HepG2 (cell line): ENCODE results near the gene GHRH. TPM values are rescaled to one million over a fixed set of nuclear protein-coding genes. Genes with fewer than 3 reads are reported as not detected.

Source experiments
- ESRRA ChIP-seq: sonication (generic); formaldehyde crosslinking; IDR thresholded peaks from 2 replicates; pipeline ENCODE4 v1.5.1; 2020; ENCODE audit warnings: mild to moderate bottlenecking, low read depth, missing genetic modification reagents
- KLF6 ChIP-seq: IDR thresholded peaks from 2 replicates; pipeline ENCODE4 v1.8.0; 2016; ENCODE audit warnings: missing biosample characterization, missing genetic modification reagents
- PRDM4 ChIP-seq: sonication (generic); formaldehyde crosslinking; IDR thresholded peaks from 2 replicates; pipeline ENCODE4 v1.9.0; 2021; ENCODE audit warnings: missing genetic modification reagents, borderline replicate concordance
- ZBTB10 ChIP-seq: sonication (generic); formaldehyde crosslinking; IDR thresholded peaks from 2 replicates; pipeline ENCODE4 v1.4.0; 2020; ENCODE audit warnings: missing genetic modification reagents, borderline replicate concordance
- ZNF761 ChIP-seq: sonication (generic); formaldehyde crosslinking; conservative IDR thresholded peaks from 2 replicates; pipeline ENCODE4 v1.4.0; 2020; ENCODE audit warnings: mild to moderate bottlenecking, missing genetic modification reagents
- polyA plus RNA-seq, 8 experiments: library from polyadenylated mRNA; depleted of rRNA in 3 of 8; stranded (reverse) in 7 of 8; unstranded in 1 of 8; fragments of >200 nt; fragmentation: Illumina TruSeq in 4 of 8; extraction: Trizol in 4 of 8; gene quantifications; 2 replicates each; pipeline versions ENCODE4 v1.2.1 to v1.2.3, GENCODE V29; 2011 to 2016; ENCODE audit warnings: low read depth in 4 of 8, missing spikeins in 1 of 8, mixed read lengths in 1 of 8; ENCODE audit not compliant: insufficient read depth in 1 of 8
- total RNA-seq, 5 experiments: library from RNA; depleted of rRNA; stranded (reverse); fragments of >200 nt; fragmentation: Illumina TruSeq; extraction: Trizol; gene quantifications; 2 replicates each; pipeline ENCODE4 v1.2.3, GENCODE V29; 2016; ENCODE audit warnings: low read depth in 1 of 5
- TF ChIP-seq, protein P1 (sequence below), 2 experiments: fragments of 450-650 bp in 1 of 2; sonication (generic) in 1 of 2; formaldehyde crosslinking in 1 of 2; IDR thresholded peaks; 2 replicates each; pipeline versions ENCODE4 v1.6.1 to v1.8.0; 2016 to 2022; ENCODE audit warnings: antibody characterized with exemption in 1 of 2, mild to moderate bottlenecking in 1 of 2, missing genetic modification reagents in 1 of 2
- TF ChIP-seq, protein P2 (sequence below): sonication (generic); formaldehyde crosslinking; IDR thresholded peaks from 2 replicates; pipeline ENCODE4 v1.4.0; 2020; ENCODE audit warnings: missing genetic modification reagents, borderline replicate concordance

Gene GHRH
- total and polyA plus RNA-seq, 2 of the 13 experiments (the other 11 are each of a cell fraction or from before 2014, with no cell fraction given), result not detected

- TF ChIP-seq, protein P1, sequence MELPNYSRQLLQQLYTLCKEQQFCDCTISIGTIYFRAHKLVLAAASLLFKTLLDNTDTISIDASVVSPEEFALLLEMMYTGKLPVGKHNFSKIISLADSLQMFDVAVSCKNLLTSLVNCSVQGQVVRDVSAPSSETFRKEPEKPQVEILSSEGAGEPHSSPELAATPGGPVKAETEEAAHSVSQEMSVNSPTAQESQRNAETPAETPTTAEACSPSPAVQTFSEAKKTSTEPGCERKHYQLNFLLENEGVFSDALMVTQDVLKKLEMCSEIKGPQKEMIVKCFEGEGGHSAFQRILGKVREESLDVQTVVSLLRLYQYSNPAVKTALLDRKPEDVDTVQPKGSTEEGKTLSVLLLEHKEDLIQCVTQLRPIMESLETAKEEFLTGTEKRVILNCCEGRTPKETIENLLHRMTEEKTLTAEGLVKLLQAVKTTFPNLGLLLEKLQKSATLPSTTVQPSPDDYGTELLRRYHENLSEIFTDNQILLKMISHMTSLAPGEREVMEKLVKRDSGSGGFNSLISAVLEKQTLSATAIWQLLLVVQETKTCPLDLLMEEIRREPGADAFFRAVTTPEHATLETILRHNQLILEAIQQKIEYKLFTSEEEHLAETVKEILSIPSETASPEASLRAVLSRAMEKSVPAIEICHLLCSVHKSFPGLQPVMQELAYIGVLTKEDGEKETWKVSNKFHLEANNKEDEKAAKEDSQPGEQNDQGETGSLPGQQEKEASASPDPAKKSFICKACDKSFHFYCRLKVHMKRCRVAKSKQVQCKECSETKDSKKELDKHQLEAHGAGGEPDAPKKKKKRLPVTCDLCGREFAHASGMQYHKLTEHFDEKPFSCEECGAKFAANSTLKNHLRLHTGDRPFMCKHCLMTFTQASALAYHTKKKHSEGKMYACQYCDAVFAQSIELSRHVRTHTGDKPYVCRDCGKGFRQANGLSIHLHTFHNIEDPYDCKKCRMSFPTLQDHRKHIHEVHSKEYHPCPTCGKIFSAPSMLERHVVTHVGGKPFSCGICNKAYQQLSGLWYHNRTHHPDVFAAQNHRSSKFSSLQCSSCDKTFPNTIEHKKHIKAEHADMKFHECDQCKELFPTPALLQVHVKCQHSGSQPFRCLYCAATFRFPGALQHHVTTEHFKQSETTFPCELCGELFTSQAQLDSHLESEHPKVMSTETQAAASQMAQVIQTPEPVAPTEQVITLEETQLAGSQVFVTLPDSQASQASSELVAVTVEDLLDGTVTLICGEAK (IDR thresholded peaks at IDR 0.05), result no peak
- TF ChIP-seq, protein P1 (CRISPR knock-in tag; IDR thresholded peaks at IDR 0.05), result peak; percentile 76
- 0 out of 2 replicates have a peak, but pooled peaks have one; percentile 36 for TF ChIP-seq ZNF761 (CRISPR knock-in tag)
- TF ChIP-seq ESRRA (CRISPR knock-in tag), result peak; percentile 48; the same call in 1 of the 2 replicates
- no peak for TF ChIP-seq PRDM4 (CRISPR knock-in tag)
- TF ChIP-seq, protein P2, sequence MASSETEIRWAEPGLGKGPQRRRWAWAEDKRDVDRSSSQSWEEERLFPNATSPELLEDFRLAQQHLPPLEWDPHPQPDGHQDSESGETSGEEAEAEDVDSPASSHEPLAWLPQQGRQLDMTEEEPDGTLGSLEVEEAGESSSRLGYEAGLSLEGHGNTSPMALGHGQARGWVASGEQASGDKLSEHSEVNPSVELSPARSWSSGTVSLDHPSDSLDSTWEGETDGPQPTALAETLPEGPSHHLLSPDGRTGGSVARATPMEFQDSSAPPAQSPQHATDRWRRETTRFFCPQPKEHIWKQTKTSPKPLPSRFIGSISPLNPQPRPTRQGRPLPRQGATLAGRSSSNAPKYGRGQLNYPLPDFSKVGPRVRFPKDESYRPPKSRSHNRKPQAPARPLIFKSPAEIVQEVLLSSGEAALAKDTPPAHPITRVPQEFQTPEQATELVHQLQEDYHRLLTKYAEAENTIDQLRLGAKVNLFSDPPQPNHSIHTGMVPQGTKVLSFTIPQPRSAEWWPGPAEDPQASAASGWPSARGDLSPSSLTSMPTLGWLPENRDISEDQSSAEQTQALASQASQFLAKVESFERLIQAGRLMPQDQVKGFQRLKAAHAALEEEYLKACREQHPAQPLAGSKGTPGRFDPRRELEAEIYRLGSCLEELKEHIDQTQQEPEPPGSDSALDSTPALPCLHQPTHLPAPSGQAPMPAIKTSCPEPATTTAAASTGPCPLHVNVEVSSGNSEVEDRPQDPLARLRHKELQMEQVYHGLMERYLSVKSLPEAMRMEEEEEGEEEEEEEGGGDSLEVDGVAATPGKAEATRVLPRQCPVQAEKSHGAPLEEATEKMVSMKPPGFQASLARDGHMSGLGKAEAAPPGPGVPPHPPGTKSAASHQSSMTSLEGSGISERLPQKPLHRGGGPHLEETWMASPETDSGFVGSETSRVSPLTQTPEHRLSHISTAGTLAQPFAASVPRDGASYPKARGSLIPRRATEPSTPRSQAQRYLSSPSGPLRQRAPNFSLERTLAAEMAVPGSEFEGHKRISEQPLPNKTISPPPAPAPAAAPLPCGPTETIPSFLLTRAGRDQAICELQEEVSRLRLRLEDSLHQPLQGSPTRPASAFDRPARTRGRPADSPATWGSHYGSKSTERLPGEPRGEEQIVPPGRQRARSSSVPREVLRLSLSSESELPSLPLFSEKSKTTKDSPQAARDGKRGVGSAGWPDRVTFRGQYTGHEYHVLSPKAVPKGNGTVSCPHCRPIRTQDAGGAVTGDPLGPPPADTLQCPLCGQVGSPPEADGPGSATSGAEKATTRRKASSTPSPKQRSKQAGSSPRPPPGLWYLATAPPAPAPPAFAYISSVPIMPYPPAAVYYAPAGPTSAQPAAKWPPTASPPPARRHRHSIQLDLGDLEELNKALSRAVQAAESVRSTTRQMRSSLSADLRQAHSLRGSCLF (CRISPR knock-in tag), result no peak
- no peak for TF ChIP-seq ZBTB10 (CRISPR knock-in tag)
- TF ChIP-seq KLF6, result peak; percentile 69; the same call in 1 of the 2 replicates
Observed at GRCh38 chr20:37285664-37286374, 24.2 kb upstream of the GHRH start (continued).
